Uterus (tissue), 4 donors: Measurements from ENCODE around the gene SELENOM. TPM values are rescaled to one million over a fixed set of nuclear protein-coding genes. Genes with fewer than 3 reads are reported as not detected.
"Not testable (repeated sequence)": the region's sequence is repeated elsewhere in the genome, so short reads cannot be mapped to it uniquely, and the experiment has no call there.

ENCODE experiments used
- DNase-seq, 2 donors: peaks; one replicate each; pipeline ENCODE4 v3.0.0-alpha.2; 2019 to 2020
- H3K27ac ChIP-seq, 2 donors: fragments of 200-600 bp; sonication (generic); 1 replicate in 1 of 2; 2 replicates in 1 of 2; pipeline ENCODE4 v1.5.1; 2016 to 2018
- H3K27me3 ChIP-seq, 2 donors: fragments of 200-600 bp; sonication (generic); one replicate each; pipeline ENCODE4 v1.5.1; 2018 to 2019; ENCODE audit warnings: control low read depth in 1 of 2
- H3K36me3 ChIP-seq, 2 donors: fragments of 200-600 bp; sonication (generic); one replicate each; pipeline ENCODE4 v1.5.1; 2019; ENCODE audit warnings: control low read depth in 1 of 2
- H3K4me1 ChIP-seq, 2 donors: fragments of 200-600 bp; sonication (generic); one replicate each; pipeline ENCODE4 v1.5.1; 2018 to 2019; ENCODE audit warnings: control low read depth in 1 of 2
- H3K4me3 ChIP-seq, 2 donors: fragments of 200-600 bp; sonication (generic); 1 replicate in 1 of 2; 2 replicates in 1 of 2; pipeline ENCODE4 v1.5.1; 2018 to 2019; ENCODE audit warnings: mild to moderate bottlenecking in 1 of 2
- H3K9me3 ChIP-seq, 2 donors: fragments of 200-600 bp; sonication (generic); one replicate each; pipeline ENCODE4 v1.5.1; 2019; ENCODE audit warnings: control low read depth in 1 of 2
- CTCF ChIP-seq, 4 experiments: fragments of 200-600 bp in 2 of 4; fragments of 450-650 bp in 2 of 4; sonication (generic) in 2 of 4; IDR thresholded peaks; one replicate each; pipeline ENCODE4 v1.5.1; 2016 to 2019; ENCODE audit warnings: antibody characterized with exemption in 4 of 4, mild to moderate bottlenecking in 2 of 4, moderate library complexity in 1 of 4
- POLR2A ChIP-seq, 2 donors: fragments of 450-650 bp; IDR thresholded peaks; one replicate each; pipeline ENCODE4 v1.6.1; 2016; ENCODE audit warnings: antibody characterized with exemption in 2 of 2, mild to moderate bottlenecking in 1 of 2, moderate library complexity in 1 of 2
- intact Hi-C: fragments of 100-400 bp; cut with DNase I; formaldehyde crosslinking; loops from one replicate; pipeline ENCODE4 v1.15.1; 2023; ENCODE audit warnings: low total_unique reads
- total RNA-seq, 4 donors: library from RNA; depleted of rRNA in 3 of 4; stranded (reverse); fragments of >200 nt in 3 of 4; gene quantifications; one replicate each; pipeline versions ENCODE4 v1.1.0 to v1.2.4, GENCODE V29; 2014 to 2023
- donor health status: DM: yes; HTN: yes; CAD: no.

Gene SELENOM
- total RNA-seq, 4 donors from 2014 or later, result 91.7 to 2,170 (median 948) TPM

DNA sequence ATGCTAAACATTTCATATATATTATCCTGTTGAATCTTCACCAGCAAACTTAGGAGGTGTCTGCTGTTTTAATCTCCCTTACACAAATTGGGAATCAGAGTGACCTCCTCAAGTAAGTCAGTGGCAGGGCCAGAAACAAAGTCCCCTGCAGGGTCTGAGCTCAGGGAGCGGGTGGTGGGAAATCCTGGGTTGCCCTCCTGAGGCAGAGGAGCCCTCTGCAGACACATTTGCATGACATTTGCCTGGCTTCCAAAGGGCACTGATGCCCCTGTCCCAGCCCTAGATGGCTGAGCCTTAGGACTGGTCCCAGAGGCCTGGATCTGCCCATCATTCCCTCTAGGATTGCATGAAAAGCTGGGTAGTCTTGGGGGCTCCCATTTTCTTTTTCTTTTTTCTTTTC lies 13.3 kb upstream of the SELENOM start:
- Histone ChIP-seq H3K27ac (no peak overlapping the region), H3K4me1 (peaks cover 0 to 6% of the 10 kb centered on the region in 2 donors), H3K36me3 (no peaks in the 10 kb centered on the region), H3K4me3 (no peak overlapping the region), H3K27me3 (no peaks in the 10 kb centered on the region), H3K9me3 (no peaks in the 10 kb centered on the region)
- intact Hi-C loops, result no loop called here
- DNase-seq, result no peak
- TF ChIP-seq CTCF (IDR thresholded peaks at IDR 0.05) (no peak), POLR2A (IDR thresholded peaks at IDR 0.05) (no peak)

- no peak overlapping the region for H3K4me3 ChIP-seq
- intact Hi-C loops, result no loop called here
Measured at GRCh38 chr22:31120230-31120629, 12.9 kb upstream of the SELENOM start.

DNA sequence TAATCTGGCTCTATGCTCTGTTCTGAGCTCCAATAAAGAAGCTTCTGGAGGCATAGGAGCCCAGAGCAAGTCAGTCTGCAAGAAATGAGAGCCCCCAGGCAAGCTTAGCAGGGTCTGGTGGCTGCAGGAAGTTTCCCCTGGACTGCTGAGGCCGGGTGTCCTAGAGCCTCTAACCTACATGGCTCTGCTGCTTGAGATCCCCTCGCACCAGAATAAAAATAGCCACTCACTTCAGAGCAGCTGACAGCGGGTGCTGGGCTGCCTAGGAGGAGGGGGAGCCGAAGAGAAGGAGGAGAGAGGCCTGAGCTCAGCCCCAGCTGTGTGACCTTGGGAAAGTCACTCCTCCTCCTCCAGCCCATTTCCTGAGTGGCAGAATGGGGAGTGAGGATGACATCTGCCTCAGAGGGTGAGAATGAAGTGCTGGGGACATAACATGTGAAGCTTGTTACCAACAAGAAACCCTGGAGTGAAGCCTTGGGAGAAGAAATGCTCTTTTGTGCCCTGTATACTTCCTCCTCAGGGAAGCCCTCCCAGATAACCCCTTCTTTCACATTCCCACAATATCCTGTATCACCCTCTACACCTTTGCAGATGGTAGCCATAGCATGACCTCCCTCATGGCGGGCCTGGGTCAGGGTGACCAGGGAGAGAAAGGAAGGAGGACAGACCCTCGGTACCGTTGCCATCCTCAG lies 11.8 kb upstream of the SELENOM start:
- H3K36me3 ChIP-seq, result no peaks in the 10 kb centered on the region
- H3K9me3 ChIP-seq, result no peaks in the 10 kb centered on the region
- DNase-seq, result no peak
- no peak overlapping the region for H3K4me3 ChIP-seq
- peaks cover 0 to 6% of the 10 kb centered on the region in 2 donors for H3K4me1 ChIP-seq
- H3K27me3 ChIP-seq, result no peaks in the 10 kb centered on the region
- no peak overlapping the region for H3K27ac ChIP-seq
- TF ChIP-seq CTCF (IDR thresholded peaks at IDR 0.05), result no peak
- TF ChIP-seq POLR2A (IDR thresholded peaks at IDR 0.05), result no peak
- intact Hi-C loops, result no loop called here

More at GRCh38 chr22:31120230-31120629, 12.9 kb upstream of the SELENOM start:
- no peak for DNase-seq
- Histone ChIP-seq H3K36me3 (no peaks in the 10 kb centered on the region), H3K9me3 (no peaks in the 10 kb centered on the region), H3K4me1 (peaks cover 0 to 6% of the 10 kb centered on the region in 2 donors), H3K27ac (no peak overlapping the region), H3K27me3 (no peaks in the 10 kb centered on the region)
- TF ChIP-seq CTCF (IDR thresholded peaks at IDR 0.05), result no peak
- TF ChIP-seq POLR2A (IDR thresholded peaks at IDR 0.05), result no peak

DNA sequence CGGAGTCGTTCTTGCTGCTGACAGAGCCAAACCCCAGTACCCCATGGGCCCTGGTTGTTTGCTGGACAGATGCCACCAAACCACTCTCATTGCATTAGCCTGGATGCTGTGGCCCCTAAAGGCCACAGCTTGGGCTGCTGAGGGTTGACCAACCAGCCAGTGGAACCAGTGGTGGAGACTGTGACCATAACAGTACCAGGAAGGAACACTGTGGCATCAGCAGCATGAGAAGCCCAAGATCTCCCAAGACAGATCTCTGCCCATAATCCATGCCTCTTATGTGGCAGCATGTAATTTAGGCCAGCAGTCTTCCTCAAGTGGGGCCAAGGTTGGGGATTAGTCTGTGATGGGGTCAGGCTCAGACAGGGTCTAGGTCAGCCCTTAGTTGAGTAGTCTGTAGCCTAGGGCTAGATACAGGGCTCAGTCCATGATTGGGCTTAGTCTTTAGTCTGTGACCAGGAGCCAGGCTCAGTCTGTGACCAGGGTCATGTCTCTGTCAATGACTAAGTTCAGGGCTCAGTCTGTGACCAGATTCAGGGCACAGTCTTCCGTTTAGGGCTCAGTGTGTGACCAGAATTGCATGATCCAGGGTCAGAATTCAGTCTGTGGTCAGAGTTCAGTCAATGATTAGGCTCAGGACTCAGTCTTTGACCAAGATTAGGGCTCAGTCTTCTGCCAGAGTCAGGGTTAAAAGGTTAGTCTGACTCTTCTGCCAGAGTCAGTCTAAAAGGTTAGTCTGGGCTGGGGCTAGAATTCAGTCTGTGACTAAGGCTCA lies 10.9 kb upstream of the SELENOM start:
- Histone ChIP-seq H3K9me3 (no peaks in the 10 kb centered on the region), H3K27me3 (no peaks in the 10 kb centered on the region), H3K36me3 (no peaks in the 10 kb centered on the region), H3K4me3 (no peak overlapping the region), H3K27ac (no peak overlapping the region), H3K4me1 (peaks cover 0 to 4% of the 10 kb centered on the region in 2 donors)
- TF ChIP-seq CTCF (IDR thresholded peaks at IDR 0.05) (no peak), POLR2A (IDR thresholded peaks at IDR 0.05) (no peak)
- intact Hi-C loops, result no loop called here
- DNase-seq, result no peak

DNA sequence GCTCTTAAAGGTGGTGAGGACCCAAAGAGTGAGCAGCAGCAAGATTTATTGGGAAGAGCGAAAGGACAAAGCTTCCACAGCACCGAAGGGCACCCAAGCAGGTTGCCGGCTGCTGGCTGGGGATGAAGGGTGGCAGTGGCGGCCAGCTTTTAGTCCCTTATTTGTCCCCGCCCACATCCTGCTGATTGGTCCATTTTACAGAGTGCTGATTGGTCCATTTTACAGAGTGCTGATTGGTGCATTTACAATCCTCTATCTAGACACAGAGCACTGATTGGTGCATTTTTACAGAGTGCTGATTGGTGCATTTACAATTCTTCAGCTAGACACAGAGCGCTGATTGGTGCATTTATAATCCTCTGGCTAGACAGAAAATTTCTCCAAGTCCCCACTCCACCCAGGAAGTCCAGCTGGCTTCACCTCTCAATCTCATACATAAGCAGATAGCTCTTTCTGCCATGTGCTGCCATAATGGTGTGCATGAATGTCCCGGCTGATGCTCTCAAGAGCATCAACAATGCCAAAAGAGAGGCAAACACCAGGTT lies 5.3 kb upstream of the SELENOM start:
- H3K4me3 ChIP-seq, H3K36me3 ChIP-seq, intact Hi-C loops, DNase-seq, H3K4me1 ChIP-seq, H3K27ac ChIP-seq, H3K27me3 ChIP-seq, H3K9me3 ChIP-seq: not testable (repeated sequence)
